Pancreas (tissue), 10 donors: Measurements from ENCODE around the gene NDUFS3. TPM values are rescaled to one million over a fixed set of nuclear protein-coding genes. Genes with fewer than 3 reads are reported as not detected.
A peak's percentile ranks its signal among the peaks of the same experiment; 100 is the strongest.

Source experiments
- ATAC-seq, 4 donors: fragments of 200-7000 bp; cut with Tn5 transposase; one replicate each; pipeline versions ENCODE4 v1.8.0 to v1.9.1; 2020; ENCODE audit warnings: mild to moderate bottlenecking in 4 of 4, moderate library complexity in 4 of 4
- DNase-seq, 6 donors: peaks; one replicate each; pipeline ENCODE4 v3.0.0-alpha.2; 2020
- FAIRE-seq: peaks from 2 replicates; lab custom pipeline; 2012; peaks lifted over from hg19 to GRCh38; lab: Jason Lieb, UNC
- H3K27ac ChIP-seq, 4 donors: fragments of 200-600 bp; sonication (generic); 1 replicate in 3 of 4; 2 replicates in 1 of 4; pipeline versions ENCODE4 v1.5.0 to v1.8.0; 2020
- H3K27me3 ChIP-seq, 4 donors: fragments of 200-600 bp; one replicate each; pipeline ENCODE4 v1.8.0; 2021
- H3K36me3 ChIP-seq, 3 donors: fragments of 200-600 bp; sonication (generic) in 1 of 3; one replicate each; pipeline versions ENCODE4 v1.5.0 to v1.8.0; 2020 to 2021
- H3K4me1 ChIP-seq, 3 donors: fragments of 200-600 bp; one replicate each; pipeline ENCODE4 v1.8.0; 2021
- H3K4me3 ChIP-seq, 4 donors: fragments of 200-600 bp; sonication (generic) in 2 of 4; one replicate each; pipeline versions ENCODE4 v1.5.0 to v1.8.0; 2020 to 2021
- H3K9me3 ChIP-seq, 4 donors: fragments of 200-600 bp; one replicate each; pipeline ENCODE4 v1.8.0; 2021
- CTCF ChIP-seq, 4 donors: fragments of 200-600 bp; sonication (generic) in 3 of 4; IDR thresholded peaks; one replicate each; pipeline versions ENCODE4 v1.5.0 to v1.8.0; 2021; ENCODE audit warnings: antibody characterized with exemption in 4 of 4
- WGBS, 2 donors: extraction: QIAGEN DNeasy Blood & Tissue Kit; methylation state at CpG; one replicate each; pipeline ENCODE4 v1.1.7; 2013; 5-methylcytosine and 5-hydroxymethylcytosine counted together
- intact Hi-C, 3 donors: fragments of 100-400 bp; cut with DNase I; formaldehyde crosslinking; loops; one replicate each; pipeline versions ENCODE4 v1.11.1 to v1.14.2; 2022
- polyA plus RNA-seq, 2 donors: library from polyadenylated mRNA; stranded (reverse); fragments of 200-250 nt; gene quantifications; one replicate each; pipeline ENCODE4 v1.2.3, GENCODE V29; 2013
- total RNA-seq, 6 donors: library from RNA; stranded (reverse); fragmentation: NEBNext Ultra II Directional in 4 of 6; extraction: Animal tissue kit (Norgen Biotek cat#: 25700) in 4 of 6; gene quantifications; one replicate each; pipeline versions ENCODE4 v1.2.1 to v1.2.4, GENCODE V29; 2021 to 2023
- donor health status: healthy with polysubstance abuse.
- donor health status: DM: no; HTN: no; CAD: no; lungs with moderate emphysema.
- donor health status: DM: no; HTN: no; CAD: no.
- donor health status: control.
- donor health status: control.
- donor health status: Bipolar disorder and iron deficiency.
- donor health status: DM: yes; HTN: yes; CAD: no.
- donor health status: DM: no; HTN: no; CAD: no.
- donor health status: DM: no; HTN: no; CAD: no.
- donor health status: DM: yes; HTN: yes; CAD: no.

NDUFS3 gene
- total and polyA plus RNA-seq, 8 donors, result 28.8 to 113 (median 39.2) TPM

- TF ChIP-seq CTCF (IDR thresholded peaks at IDR 0.05), result no peak
- H3K36me3 ChIP-seq, result peaks cover 0 to 4% (median under 1%) of the 10 kb centered on the region in 3 donors
- peak; percentile 22 to 46 (median 36) for ATAC-seq
- no peak for FAIRE-seq
- peak overlapping the region; percentile 44 to 62 (median 52) for H3K27ac ChIP-seq
- intact Hi-C loops, result no loop called here
- DNase-seq, result no peak
- H3K4me1 ChIP-seq, result peaks cover 0 to 9% (median 5%) of the 10 kb centered on the region in 3 donors
- H3K4me3 ChIP-seq, result peak overlapping the region; percentile 79 to 96 (median 90)
- H3K27me3 ChIP-seq, result no peaks in the 10 kb centered on the region
- WGBS, 2 donors, result 21 to 22% methylated on average over 17 of the region's 17 CpGs
- H3K9me3 ChIP-seq, result no peaks in the 10 kb centered on the region
Observed at GRCh38 chr11:47566149-47566698, 12.7 kb upstream of the NDUFS3 start.

- no peak overlapping the region for H3K27ac ChIP-seq
- FAIRE-seq (no peak), ATAC-seq (no peak), DNase-seq (peak in 1 of 6 donors; percentile 19)
- peaks cover 0 to 26% (median 4%) of the 10 kb centered on the region in 3 donors for H3K36me3 ChIP-seq
- no peaks in the 10 kb centered on the region for H3K27me3 ChIP-seq
- no peaks in the 10 kb centered on the region for H3K9me3 ChIP-seq
- TF ChIP-seq CTCF (IDR thresholded peaks at IDR 0.05), result no peak
- H3K4me1 ChIP-seq, result peaks cover 0 to 9% (median 5%) of the 10 kb centered on the region in 3 donors
- WGBS, 2 donors, result 97 to 99% methylated on average over 7 of the region's 7 CpGs
- no peak overlapping the region for H3K4me3 ChIP-seq
- intact Hi-C loops, result no loop called here
Observed at GRCh38 chr11:47569646-47570045, 9.2 kb upstream of the NDUFS3 start.

- Histone ChIP-seq H3K9me3 (no peaks in the 10 kb centered on the region), H3K27ac (no peak overlapping the region), H3K4me3 (no peak overlapping the region), H3K27me3 (no peaks in the 10 kb centered on the region), H3K36me3 (peaks cover 0 to 27% (median 4%) of the 10 kb centered on the region in 3 donors), H3K4me1 (peaks cover 0 to 9% (median 5%) of the 10 kb centered on the region in 3 donors)
- no peak for DNase-seq
- FAIRE-seq, result no peak
- no peak for ATAC-seq
- intact Hi-C loops, result no loop called here
- WGBS, 2 donors, result 87 to 90% methylated on average over 3 of the region's 3 CpGs
- TF ChIP-seq CTCF (IDR thresholded peaks at IDR 0.05), result no peak
Observed at GRCh38 chr11:47570651-47571356, 8.1 kb upstream of the NDUFS3 start.

GRCh38 chr11:47571357-47571729 lies 7.5 kb upstream of the NDUFS3 start:
- 83 to 86% methylated on average over 4 of the region's 4 CpGs for WGBS, 2 donors
- H3K4me3 ChIP-seq, result no peak overlapping the region
- intact Hi-C loops, result no loop called here
- ATAC-seq (no peak), DNase-seq (no peak), FAIRE-seq (no peak)
- H3K27ac ChIP-seq, result no peak overlapping the region
- H3K4me1 ChIP-seq, result peaks cover 0 to 7% (median 4%) of the 10 kb centered on the region in 3 donors
- no peaks in the 10 kb centered on the region for H3K9me3 ChIP-seq
- TF ChIP-seq CTCF (IDR thresholded peaks at IDR 0.05), result no peak
- no peaks in the 10 kb centered on the region for H3K27me3 ChIP-seq
- peaks cover 0 to 27% (median 4%) of the 10 kb centered on the region in 3 donors for H3K36me3 ChIP-seq

- Histone ChIP-seq H3K27me3 (no peaks in the 10 kb centered on the region), H3K4me1 (peaks cover 0 to 2% (median 0%) of the 10 kb centered on the region in 3 donors), H3K9me3 (no peaks in the 10 kb centered on the region), H3K36me3 (peaks cover 0 to 27% (median 4%) of the 10 kb centered on the region in 3 donors), H3K4me3 (no peak overlapping the region), H3K27ac (no peak overlapping the region)
- intact Hi-C loops, result no loop called here
- FAIRE-seq (no peak), DNase-seq (no peak), ATAC-seq (no peak)
- WGBS, 2 donors, result 88 to 89% methylated on average over 1 of the region's 1 CpG
- no peak for TF ChIP-seq CTCF (IDR thresholded peaks at IDR 0.05)
Observed at GRCh38 chr11:47571895-47572294, 7.0 kb upstream of the NDUFS3 start.
